Breast epithelium (tissue), 3 donors: ENCODE data around the gene RSF1.

Experiments used
- POLR2AphosphoS5 ChIP-seq, 3 donors: sonication (generic); formaldehyde crosslinking; IDR thresholded peaks; one replicate each; pipeline ENCODE4 v1.6.1; 2017; ENCODE audit warnings: antibody characterized with exemption in 3 of 3
- TF ChIP-seq, protein P1 (sequence below), 3 donors: fragments of 450-650 bp; IDR thresholded peaks; one replicate each; pipeline ENCODE4 v1.5.1; 2016 to 2017; ENCODE audit warnings: antibody characterized with exemption in 3 of 3, mild to moderate bottlenecking in 3 of 3, moderate library complexity in 3 of 3

GRCh38 chr11:77842441-77843121 lies 22.1 kb upstream of the RSF1 start:
- TF ChIP-seq, protein P1, sequence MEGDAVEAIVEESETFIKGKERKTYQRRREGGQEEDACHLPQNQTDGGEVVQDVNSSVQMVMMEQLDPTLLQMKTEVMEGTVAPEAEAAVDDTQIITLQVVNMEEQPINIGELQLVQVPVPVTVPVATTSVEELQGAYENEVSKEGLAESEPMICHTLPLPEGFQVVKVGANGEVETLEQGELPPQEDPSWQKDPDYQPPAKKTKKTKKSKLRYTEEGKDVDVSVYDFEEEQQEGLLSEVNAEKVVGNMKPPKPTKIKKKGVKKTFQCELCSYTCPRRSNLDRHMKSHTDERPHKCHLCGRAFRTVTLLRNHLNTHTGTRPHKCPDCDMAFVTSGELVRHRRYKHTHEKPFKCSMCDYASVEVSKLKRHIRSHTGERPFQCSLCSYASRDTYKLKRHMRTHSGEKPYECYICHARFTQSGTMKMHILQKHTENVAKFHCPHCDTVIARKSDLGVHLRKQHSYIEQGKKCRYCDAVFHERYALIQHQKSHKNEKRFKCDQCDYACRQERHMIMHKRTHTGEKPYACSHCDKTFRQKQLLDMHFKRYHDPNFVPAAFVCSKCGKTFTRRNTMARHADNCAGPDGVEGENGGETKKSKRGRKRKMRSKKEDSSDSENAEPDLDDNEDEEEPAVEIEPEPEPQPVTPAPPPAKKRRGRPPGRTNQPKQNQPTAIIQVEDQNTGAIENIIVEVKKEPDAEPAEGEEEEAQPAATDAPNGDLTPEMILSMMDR (IDR thresholded peaks at IDR 0.05), result no peak
- TF ChIP-seq POLR2AphosphoS5 (IDR thresholded peaks at IDR 0.05), result no peak
